Endothelial cell of umbilical vein (primary cell): ENCODE measurements around the gene INPP5A.

ENCODE experiments used
- CTCF ChIP-seq, 2 donors: IDR thresholded peaks; 1 replicate in 1 of 2; 2 replicates in 1 of 2; pipeline ENCODE4 v1.5.1; 2011; ENCODE audit warnings: low read length in 2 of 2, mild to moderate bottlenecking in 2 of 2, moderate library complexity in 2 of 2, control low read depth in 1 of 2, inconsistent platforms in 1 of 2, low read depth in 1 of 2; ENCODE audit not compliant: insufficient read depth in 1 of 2; ENCODE audit errors: extremely low read depth in 1 of 2
- EZH2 ChIP-seq: IDR thresholded peaks from 2 replicates; pipeline ENCODE4 v1.6.1; 2012; ENCODE audit warnings: borderline replicate concordance, low read depth, mild to moderate bottlenecking, moderate library complexity, low read length, inconsistent platforms; ENCODE audit not compliant: severe bottlenecking
- POLR2A ChIP-seq: IDR thresholded peaks from 2 replicates; pipeline ENCODE4 v1.6.1; 2012; ENCODE audit warnings: low read depth, mild to moderate bottlenecking, control low read depth, low read length
- POLR2AphosphoS5 ChIP-seq: IDR thresholded peaks from 2 replicates; pipeline ENCODE4 v1.6.1; 2012; ENCODE audit warnings: low read depth, mild to moderate bottlenecking, control low read depth, low read length, moderate library complexity; ENCODE audit not compliant: insufficient read depth

- TF ChIP-seq POLR2AphosphoS5: no peak
- no peak for TF ChIP-seq CTCF (IDR thresholded peaks at IDR 0.05; ENCODE audit: extremely low read depth in 1 of 2, insufficient read depth in 1 of 2, low read depth in 1 of 2, low read length in 2 of 2)
- TF ChIP-seq POLR2A: no peak
- no peak for TF ChIP-seq EZH2
Measured at GRCh38 chr10:132502544-132503300, 34.9 kb upstream of the INPP5A start.
